GM18873 (cell line): ENCODE measurements around the gene THBD.

Source experiments
- ATAC-seq: cut with Tn5 transposase; IDR thresholded peaks from one replicate; pipeline ENCODE4 v1.9.1; 2021; ENCODE audit warnings: mild to moderate bottlenecking, moderate library complexity, moderate number of reproducible peaks; ENCODE audit not compliant: unreplicated experiment, low FRiP score

THBD gene

GRCh38 chr20:23084845-23085365 is 35.4 kb upstream of the THBD start:
- no peak for ATAC-seq

- no peak for ATAC-seq
Measured at GRCh38 chr20:23084282-23084844, 34.9 kb upstream of the THBD start.

DNA sequence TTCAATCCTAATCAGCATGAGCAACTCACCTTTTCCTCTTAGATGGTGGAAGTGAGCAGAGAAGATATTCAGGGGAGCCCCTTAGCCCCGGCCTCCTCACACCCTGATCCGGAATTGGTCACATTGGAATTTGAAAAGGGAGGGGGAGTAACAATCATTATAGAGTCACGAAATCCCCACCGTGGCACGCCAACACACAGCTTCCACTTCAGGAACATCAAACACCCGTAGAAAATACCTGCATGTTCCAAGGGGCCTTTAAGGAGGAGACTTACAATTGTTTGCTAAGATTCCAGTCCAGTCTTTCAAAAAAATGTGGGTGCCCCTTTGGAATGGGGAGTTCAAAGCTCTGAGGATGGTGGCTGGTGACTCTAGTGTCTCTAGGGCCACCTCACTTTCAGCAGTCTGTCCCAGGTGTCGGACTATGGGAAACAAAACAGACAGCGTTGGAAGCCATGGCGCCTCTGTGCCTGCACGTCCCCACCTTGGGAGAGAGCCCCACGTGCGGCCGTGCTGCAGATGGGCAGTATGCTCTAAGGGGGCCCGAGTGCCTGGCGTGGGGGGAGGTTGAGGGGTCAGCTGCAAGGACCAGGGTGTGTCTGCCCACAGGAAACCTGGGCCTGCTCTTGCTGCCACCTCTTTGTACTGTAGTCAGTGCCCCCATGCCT is 34.2 kb upstream of the THBD start:
- ATAC-seq, result no peak

DNA sequence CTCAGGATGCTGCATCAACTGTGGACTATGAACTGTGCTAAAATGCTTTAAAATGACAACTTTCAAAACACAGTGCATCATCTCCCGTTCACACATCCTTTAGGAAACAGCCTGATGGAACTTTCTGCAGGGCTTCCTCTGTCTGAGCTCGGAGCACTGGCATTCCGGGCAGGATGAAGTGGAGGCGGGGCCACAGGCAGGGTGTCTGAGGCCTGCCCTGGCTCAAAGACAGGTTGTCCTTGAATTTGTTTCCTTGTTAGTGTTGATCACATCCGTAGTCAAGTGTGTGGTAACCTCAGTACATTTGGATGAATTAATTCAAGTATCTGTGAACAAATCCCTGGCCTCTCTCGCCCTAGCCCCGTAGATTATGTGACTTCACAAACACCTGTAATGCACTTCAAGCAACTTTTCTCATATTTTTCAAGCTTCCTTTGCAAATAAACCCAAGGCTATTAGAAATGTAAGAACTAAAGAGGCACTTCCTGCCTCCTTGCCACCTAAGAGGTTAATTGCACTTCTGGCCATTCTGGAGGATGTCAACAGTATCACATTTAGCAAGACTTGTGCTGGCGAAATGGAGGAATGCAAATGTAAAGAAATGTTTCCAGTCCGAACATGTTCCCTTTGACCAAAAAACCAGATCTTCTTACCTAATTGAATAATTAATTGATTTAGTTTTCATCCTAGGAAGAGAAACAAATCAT is 33.5 kb upstream of the THBD start:
- ATAC-seq, result no peak

- no peak for ATAC-seq
Measured at GRCh38 chr20:23081263-23081819, 31.9 kb upstream of the THBD start.

GRCh38 chr20:23080521-23080920 is 31.0 kb upstream of the THBD start:
- ATAC-seq, result no peak

GRCh38 chr20:23079926-23080325 is 30.5 kb upstream of the THBD start:
- ATAC-seq, result no peak

GRCh38 chr20:23079016-23079351 is 29.5 kb upstream of the THBD start:
- ATAC-seq, result no peak

GRCh38 chr20:23078351-23079015 is 29.0 kb upstream of the THBD start:
- no peak for ATAC-seq

DNA sequence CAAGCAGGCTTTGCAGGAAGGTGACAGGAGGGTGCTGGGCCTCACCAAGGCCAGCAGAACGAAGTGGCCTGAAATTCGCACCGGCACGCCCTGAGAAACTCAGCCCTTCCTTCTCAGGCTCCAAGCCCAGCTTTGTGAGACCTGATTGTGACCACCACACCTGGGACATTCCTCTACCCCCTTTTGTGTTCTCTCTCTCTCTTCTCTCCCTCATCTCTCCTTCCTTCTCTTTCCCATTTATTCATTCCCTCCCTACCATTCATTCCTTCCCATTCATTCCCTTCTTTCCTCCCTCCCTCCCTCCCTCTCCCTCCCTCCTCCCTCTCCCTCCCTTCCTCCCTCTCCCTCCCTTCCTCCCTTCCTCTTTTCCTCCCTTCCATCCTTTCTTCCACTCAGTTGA is 27.8 kb upstream of the THBD start:
- ATAC-seq, result no peak

GRCh38 chr20:23074052-23074451 is 24.6 kb upstream of the THBD start:
- ATAC-seq, result no peak

DNA sequence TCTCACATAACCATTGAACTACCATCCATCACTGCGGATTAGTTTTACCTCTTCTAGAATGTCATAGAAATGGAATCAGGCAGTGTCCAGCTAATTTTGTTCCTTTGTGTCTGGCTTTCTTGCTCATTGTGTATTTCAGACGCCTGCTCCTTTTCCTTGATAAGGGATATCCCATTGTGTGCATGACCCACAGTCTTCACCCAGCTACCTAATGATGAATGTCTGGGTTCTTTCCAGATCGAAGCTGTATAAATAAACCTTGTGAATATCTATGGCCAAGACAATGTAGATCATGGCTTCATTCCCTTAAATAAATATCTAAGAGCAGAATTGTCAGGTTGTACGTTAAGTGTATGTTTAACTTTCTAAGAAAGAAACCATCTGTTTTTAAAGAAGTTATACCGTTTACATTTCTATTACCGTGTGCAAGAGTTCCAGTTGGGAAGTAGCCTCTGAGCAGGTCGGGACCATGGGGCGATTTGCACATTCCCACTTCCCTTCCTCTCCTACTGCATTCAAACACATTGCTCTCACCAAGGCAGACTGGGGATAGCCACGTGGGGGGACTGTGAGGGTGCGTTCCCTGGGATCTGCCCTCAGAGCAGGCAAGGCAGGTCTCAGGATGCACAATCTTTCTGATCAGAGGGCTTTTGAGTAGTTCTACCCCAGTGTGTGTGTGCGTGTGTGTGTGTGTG is 23.6 kb upstream of the THBD start:
- ATAC-seq, result no peak

DNA sequence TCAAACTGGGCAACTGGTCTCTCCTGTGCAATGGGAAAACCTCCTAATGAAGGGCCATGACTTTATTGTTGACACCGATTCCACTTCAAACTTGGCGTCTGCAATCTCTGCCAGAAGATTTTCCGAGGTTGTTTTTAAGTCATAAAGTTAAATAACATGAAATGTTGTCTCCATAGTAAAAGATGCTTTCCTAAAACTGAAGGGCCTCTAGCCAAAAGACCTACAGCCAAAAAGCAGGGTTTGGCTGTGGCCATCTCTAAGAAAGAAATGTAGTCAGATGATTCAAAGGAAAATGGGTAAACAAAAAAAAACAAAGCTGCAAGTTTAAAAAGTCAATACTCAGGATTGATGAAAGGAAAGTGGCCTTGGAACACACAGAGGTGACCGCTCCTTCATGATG is 22.5 kb upstream of the THBD start:
- ATAC-seq, result no peak

DNA sequence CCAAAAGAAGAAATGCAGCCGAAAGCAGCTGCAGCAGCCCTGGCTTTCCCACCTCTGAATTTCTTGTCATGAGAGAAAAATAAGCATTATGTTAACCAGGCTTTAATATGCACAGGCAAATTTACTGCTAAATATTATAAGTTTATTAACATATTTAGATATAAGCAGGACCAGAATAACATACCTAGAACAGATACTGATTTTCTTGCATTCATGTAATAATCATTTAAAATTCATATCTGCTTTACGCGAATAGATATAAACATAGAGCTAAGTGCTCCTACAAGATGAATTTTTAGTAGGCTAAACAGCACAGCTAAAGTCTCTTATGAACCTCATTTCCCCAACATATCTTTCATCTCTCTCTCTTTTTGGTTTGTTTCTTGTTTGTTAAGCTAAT is 21.9 kb upstream of the THBD start:
- ATAC-seq, result no peak

- no peak for ATAC-seq
Measured at GRCh38 chr20:23069108-23069507, 19.6 kb upstream of the THBD start.

DNA sequence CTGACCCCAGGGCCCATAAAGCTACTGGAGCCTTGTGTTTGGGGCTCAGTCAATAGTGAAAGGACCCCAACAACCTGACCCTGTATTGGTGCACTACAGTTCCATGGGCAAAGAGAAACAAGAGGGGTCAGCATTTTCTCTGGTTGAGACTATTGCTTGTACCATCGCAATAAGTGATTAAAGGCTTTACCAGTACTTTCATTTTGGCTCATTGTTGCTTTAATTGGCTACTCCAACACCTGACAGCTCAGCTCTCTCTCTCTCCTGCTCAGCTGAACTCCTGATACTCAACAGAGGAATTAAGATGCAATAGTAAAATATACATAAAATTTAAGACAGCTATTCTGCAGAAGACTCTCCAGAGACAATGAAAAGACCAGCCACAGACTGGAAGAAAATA is 18.8 kb upstream of the THBD start:
- no peak for ATAC-seq

- ATAC-seq, result no peak
Measured at GRCh38 chr20:23066772-23067171, 17.3 kb upstream of the THBD start.

DNA sequence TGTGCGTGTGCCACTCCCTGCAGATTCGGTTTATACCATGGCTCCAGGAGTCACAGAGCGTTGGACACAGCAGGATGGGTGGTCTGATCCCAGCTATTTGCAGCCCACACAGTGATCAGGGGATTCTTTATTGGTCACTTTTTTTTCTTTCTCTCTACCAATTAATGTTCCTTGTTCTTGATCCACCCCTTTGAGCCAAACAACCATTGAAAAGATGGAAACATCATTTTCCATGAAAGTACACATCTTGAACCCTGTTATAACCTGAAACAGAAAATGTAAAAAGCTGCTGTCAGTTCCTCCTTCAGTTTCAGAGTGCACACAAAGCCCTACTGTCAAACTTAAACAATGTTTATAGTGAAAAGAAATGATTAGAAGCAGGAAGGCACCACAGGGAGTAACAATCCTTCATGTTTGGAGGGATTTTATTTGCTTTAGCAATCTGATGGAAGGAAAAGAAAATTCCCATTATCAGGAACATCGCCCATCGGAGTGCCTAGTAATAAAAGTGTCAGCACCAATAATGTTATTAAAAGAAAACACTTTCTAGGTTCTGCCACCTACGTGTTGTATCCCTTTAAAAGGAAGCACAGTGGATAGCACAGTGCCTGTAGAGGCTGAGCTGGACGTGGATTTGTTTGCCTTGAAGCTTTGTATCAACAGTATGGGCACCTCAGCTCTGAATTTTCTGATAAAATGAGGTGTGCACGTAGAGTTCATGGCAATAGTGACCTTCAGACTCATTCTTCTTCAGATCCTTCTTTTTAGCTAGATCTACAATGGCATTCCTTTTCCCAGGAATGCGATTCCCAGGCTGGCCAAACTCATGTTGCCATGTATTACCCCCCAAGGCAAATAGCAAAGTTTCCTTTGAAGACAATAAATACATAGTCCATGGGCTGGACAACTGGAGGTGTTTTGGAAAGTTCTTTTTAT is 16.1 kb upstream of the THBD start:
- ATAC-seq, result no peak

DNA sequence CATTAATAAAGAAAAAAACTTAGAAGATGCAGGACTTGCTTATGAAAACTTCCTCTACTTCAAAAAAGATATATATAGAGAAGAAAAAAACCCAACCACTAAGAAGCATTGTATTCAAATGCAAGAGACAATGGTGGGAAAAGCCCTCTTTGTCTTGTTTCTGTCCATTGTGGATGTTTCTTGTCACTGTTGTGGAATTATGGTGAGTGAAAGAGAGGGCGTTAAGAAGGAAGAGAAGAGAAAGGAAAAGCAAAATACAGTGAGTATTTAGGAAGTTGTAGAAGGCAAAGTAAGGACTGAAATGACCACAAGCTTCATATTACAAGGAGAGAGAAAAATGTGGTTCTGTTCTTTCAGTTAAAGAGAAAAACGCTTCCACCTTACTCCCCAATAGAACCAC is 14.1 kb upstream of the THBD start:
- no peak for ATAC-seq
